ENCODE data around the gene SNAPC3.

DNA sequence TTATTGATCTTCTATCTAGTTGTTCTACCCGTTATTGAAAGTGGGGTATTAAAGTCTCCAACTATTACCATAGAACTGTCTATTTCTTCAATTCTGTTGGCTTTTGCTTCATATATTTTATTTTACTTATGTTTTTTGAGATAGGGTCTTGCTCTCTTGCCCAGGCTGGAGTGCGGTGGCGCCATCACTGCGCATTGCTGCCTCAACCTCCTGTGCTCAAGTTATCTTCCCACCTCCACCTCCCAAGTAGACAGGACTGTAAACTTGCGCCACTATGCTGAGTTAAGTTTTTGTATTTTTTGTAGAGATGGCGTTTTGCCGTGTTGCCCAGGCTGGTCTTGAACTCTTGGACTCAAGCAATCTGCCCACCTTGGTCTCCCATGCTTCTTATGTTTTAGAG, 16.2 kb downstream of the SNAPC3 start:
- no peak for TF ChIP-seq POLR2AphosphoS5 (IDR thresholded peaks at IDR 0.05; ENCODE audit: borderline replicate concordance, low read depth, low read length)
- no peak for TF ChIP-seq EZH2 (IDR thresholded peaks at IDR 0.05)

Measured in SK-N-MC (cell line).